Mesothelial cell of epicardium (in vitro differentiated cells): ENCODE results near the gene MYH9. TPM values are rescaled to one million over a fixed set of nuclear protein-coding genes. Genes with fewer than 3 reads are reported as not detected.
"Not testable (repeated sequence)": the region's sequence is repeated elsewhere in the genome, so short reads cannot be mapped to it uniquely, and the experiment has no call there.

Experiments used
- DNase-seq, 2 experiments: peaks; one replicate each; pipeline ENCODE4 v3.0.0; 2021; ENCODE audit warnings: low spot score in 2 of 2; ENCODE audit not compliant: unreplicated experiment in 2 of 2
- H3K27ac Mint-ChIP-seq: 2 replicates; pipeline ENCODE4 v1.8.0; 2021; ENCODE audit warnings: mixed read lengths
- H3K27me3 Mint-ChIP-seq: 2 replicates; pipeline ENCODE4 v1.8.0; 2021; ENCODE audit warnings: low read depth, mixed read lengths
- H3K36me3 Mint-ChIP-seq: 2 replicates; pipeline ENCODE4 v1.8.0; 2021; ENCODE audit warnings: mixed read lengths
- H3K4me1 Mint-ChIP-seq: 2 replicates; pipeline ENCODE4 v1.8.0; 2021; ENCODE audit warnings: mixed read lengths
- H3K4me3 Mint-ChIP-seq: 2 replicates; pipeline ENCODE4 v1.8.0; 2021; ENCODE audit warnings: mild to moderate bottlenecking, moderate library complexity, mixed read lengths
- H3K9me3 Mint-ChIP-seq: 2 replicates; pipeline ENCODE4 v1.8.0; 2021; ENCODE audit warnings: mixed read lengths
- CTCF ChIP-seq: fragments of 200-600 bp; sonication (generic); IDR thresholded peaks from one replicate; pipeline ENCODE4 v1.5.0; 2021; ENCODE audit warnings: antibody characterized with exemption; ENCODE audit not compliant: unreplicated experiment
- total RNA-seq: library from RNA; stranded (reverse); gene quantifications from 3 replicates; pipeline ENCODE4 v1.2.1, GENCODE V29; 2021

The MYH9 gene
- total RNA-seq, 1 donor from 2014 or later, result 341 TPM

- H3K4me1 Mint-ChIP-seq, result peaks cover 35% of the 10 kb centered on the region
- no peak for DNase-seq
- no peak overlapping the region for H3K4me3 Mint-ChIP-seq
- H3K36me3 Mint-ChIP-seq, result peaks cover 4% of the 10 kb centered on the region
- peak overlapping the region; percentile 61 for H3K27ac Mint-ChIP-seq
- H3K9me3 Mint-ChIP-seq, result peaks cover 10% of the 10 kb centered on the region
- TF ChIP-seq CTCF, result no peak
- H3K27me3 Mint-ChIP-seq, result peaks cover 12% of the 10 kb centered on the region
Observed at GRCh38 chr22:36253523-36254490, 134.0 kb downstream of the MYH9 start.

- H3K27ac Mint-ChIP-seq, result peak within 1 kb of the TSS; percentile 61
- peaks cover 5% of the 10 kb centered on the region for H3K36me3 Mint-ChIP-seq
- peaks cover 18% of the 10 kb centered on the region for H3K9me3 Mint-ChIP-seq
- peaks cover 12% of the 10 kb centered on the region for H3K27me3 Mint-ChIP-seq
- peaks cover 27% of the 10 kb centered on the region for H3K4me1 Mint-ChIP-seq
- no peak within 1 kb of the TSS for H3K4me3 Mint-ChIP-seq
- DNase-seq, result no peak
- TF ChIP-seq CTCF, result no peak
Observed at GRCh38 chr22:36252754-36253522, 134.8 kb downstream of the MYH9 start, which contains the start of gene APOL1. TSS of gene APOL1 (plus strand) at chr22:36253133. CDS start at chr22:36254956, 1,823 bp downstream.

GRCh38 chr22:36251979-36252608, 135.7 kb downstream of the MYH9 start:
- Mint-ChIP-seq H3K9me3 (peaks cover 22% of the 10 kb centered on the region), H3K27me3 (peaks cover 12% of the 10 kb centered on the region), H3K4me1 (peaks cover 27% of the 10 kb centered on the region)
- DNase-seq, H3K36me3 Mint-ChIP-seq, H3K4me3 Mint-ChIP-seq, H3K27ac Mint-ChIP-seq: not testable (repeated sequence)

- not testable (repeated sequence) for DNase-seq, H3K27ac Mint-ChIP-seq, H3K4me3 Mint-ChIP-seq, H3K27me3 Mint-ChIP-seq, H3K36me3 Mint-ChIP-seq
- Mint-ChIP-seq H3K4me1 (peaks cover 32% of the 10 kb centered on the region), H3K9me3 (peaks cover 22% of the 10 kb centered on the region)
Observed at GRCh38 chr22:36250292-36250960, 137.3 kb downstream of the MYH9 start.

- H3K36me3 Mint-ChIP-seq, result peaks cover 5% of the 10 kb centered on the region
- DNase-seq, result no peak
- no peak overlapping the region for H3K27ac Mint-ChIP-seq
- H3K4me1 Mint-ChIP-seq, result peaks cover 31% of the 10 kb centered on the region
- H3K9me3 Mint-ChIP-seq, result peaks cover 22% of the 10 kb centered on the region
- TF ChIP-seq CTCF, result no peak
- H3K27me3 Mint-ChIP-seq, result peaks cover 10% of the 10 kb centered on the region
- no peak overlapping the region for H3K4me3 Mint-ChIP-seq
Observed at GRCh38 chr22:36249160-36249559, 138.6 kb downstream of the MYH9 start.

- H3K4me3 Mint-ChIP-seq, result no peak overlapping the region
- H3K4me1 Mint-ChIP-seq, result peaks cover 21% of the 10 kb centered on the region
- H3K27ac Mint-ChIP-seq, result no peak overlapping the region
Observed at GRCh38 chr22:36247955-36248354, 139.8 kb downstream of the MYH9 start.

More at GRCh38 chr22:36247955-36248354, 139.8 kb downstream of the MYH9 start:
- TF ChIP-seq CTCF, result no peak
- peaks cover 5% of the 10 kb centered on the region for H3K36me3 Mint-ChIP-seq
- H3K9me3 Mint-ChIP-seq, result peaks cover 29% of the 10 kb centered on the region
- H3K27me3 Mint-ChIP-seq, result peaks cover 5% of the 10 kb centered on the region
- no peak for DNase-seq
